Common myeloid progenitor, CD34-positive (primary cell): ENCODE results near the gene SPIN3.
"Not testable (repeated sequence)": the region's sequence is repeated elsewhere in the genome, so short reads cannot be mapped to it uniquely, and the experiment has no call there.

Experiments
- CTCF ChIA-PET: fragments of 350-600 bp; sonication (Branson Sonifier 250); formaldehyde crosslinking; loops from one replicate; lab custom pipeline; 2021; ENCODE audit warnings: antibody characterized with exemption; lab: Charles Lee
- POLR2A ChIA-PET: fragments of 350-600 bp; sonication (Branson Sonifier 250); formaldehyde crosslinking; loops from one replicate; lab custom pipeline; 2021; ENCODE audit warnings: antibody characterized with exemption; lab: Charles Lee
- DNase-seq, 3 donors: peaks; one replicate each; pipeline versions ENCODE4 v3.0.0 to v3.0.0-alpha.2; 2013
- H3K27ac ChIP-seq, 2 experiments: 1 replicate in 1 of 2; 2 replicates in 1 of 2; pipeline ENCODE4 v1.7.0; 2013; ENCODE audit warnings: inconsistent platforms in 2 of 2, low read length in 2 of 2, mild to moderate bottlenecking in 2 of 2, low read depth in 1 of 2, moderate library complexity in 1 of 2; ENCODE audit not compliant: severe bottlenecking in 2 of 2, insufficient read depth in 1 of 2, poor library complexity in 1 of 2
- H3K27me3 ChIP-seq, 5 experiments: replicated peaks in 2 of 5; 1 replicate in 3 of 5; 2 replicates in 2 of 5; pipeline versions ENCODE4 v1.6.1 to v1.7.0; 2013; ENCODE audit warnings: low read length in 4 of 5, mild to moderate bottlenecking in 2 of 5, moderate library complexity in 2 of 5, inconsistent platforms in 1 of 5; ENCODE audit not compliant: insufficient read depth in 5 of 5, control insufficient read depth in 4 of 5
- H3K36me3 ChIP-seq, 4 experiments: 1 replicate in 2 of 4; 2 replicates in 2 of 4; pipeline versions ENCODE4 v1.6.1 to v1.7.0; 2013; ENCODE audit warnings: low read length in 3 of 4, control low read depth in 1 of 4, mild to moderate bottlenecking in 1 of 4; ENCODE audit not compliant: control insufficient read depth in 4 of 4, insufficient read depth in 4 of 4
- H3K4me1 ChIP-seq, 4 experiments: 1 replicate in 3 of 4; 2 replicates in 1 of 4; pipeline versions ENCODE4 v1.6.1 to v1.7.1; 2013; ENCODE audit warnings: low read length in 3 of 4, mild to moderate bottlenecking in 3 of 4, control low read depth in 1 of 4, inconsistent platforms in 1 of 4, moderate library complexity in 1 of 4; ENCODE audit not compliant: control insufficient read depth in 4 of 4, insufficient read depth in 4 of 4; ENCODE audit errors: control extremely low read depth in 1 of 4
- H3K4me3 ChIP-seq, 7 experiments: 1 replicate in 4 of 7; 2 replicates in 3 of 7; pipeline versions ENCODE4 v1.5.1 to v1.7.0; 2013; ENCODE audit warnings: mild to moderate bottlenecking in 7 of 7, low read length in 6 of 7, moderate library complexity in 6 of 7, inconsistent platforms in 2 of 7, low read depth in 2 of 7, control low read depth in 1 of 7; ENCODE audit not compliant: insufficient read depth in 4 of 7, control insufficient read depth in 1 of 7; ENCODE audit errors: extremely low read depth in 1 of 7
- H3K9me3 ChIP-seq, 5 experiments: 1 replicate in 4 of 5; 2 replicates in 1 of 5; pipeline versions ENCODE4 v1.6.1 to v1.7.1; 2013; ENCODE audit warnings: low read length in 4 of 5, mild to moderate bottlenecking in 2 of 5, inconsistent platforms in 1 of 5, low read depth in 1 of 5, moderate library complexity in 1 of 5; ENCODE audit not compliant: control insufficient read depth in 4 of 5, insufficient read depth in 2 of 5; ENCODE audit errors: control extremely low read depth in 1 of 5
- WGBS: methylation state at CpG from one replicate; pipeline ENCODE4 v1.1.5; 2013; ENCODE audit not compliant: insufficient coverage; 5-methylcytosine and 5-hydroxymethylcytosine counted together

Gene SPIN3

GRCh38 chrX:56946201-56946600, 49.1 kb downstream of the SPIN3 start:
- DNase-seq, CTCF ChIA-PET, H3K27ac ChIP-seq, H3K27me3 ChIP-seq, POLR2A ChIA-PET, H3K9me3 ChIP-seq, H3K36me3 ChIP-seq, H3K4me1 ChIP-seq, H3K4me3 ChIP-seq: not testable (repeated sequence)
- 83% methylated on average over 1 of the region's 2 CpGs for WGBS

DNA sequence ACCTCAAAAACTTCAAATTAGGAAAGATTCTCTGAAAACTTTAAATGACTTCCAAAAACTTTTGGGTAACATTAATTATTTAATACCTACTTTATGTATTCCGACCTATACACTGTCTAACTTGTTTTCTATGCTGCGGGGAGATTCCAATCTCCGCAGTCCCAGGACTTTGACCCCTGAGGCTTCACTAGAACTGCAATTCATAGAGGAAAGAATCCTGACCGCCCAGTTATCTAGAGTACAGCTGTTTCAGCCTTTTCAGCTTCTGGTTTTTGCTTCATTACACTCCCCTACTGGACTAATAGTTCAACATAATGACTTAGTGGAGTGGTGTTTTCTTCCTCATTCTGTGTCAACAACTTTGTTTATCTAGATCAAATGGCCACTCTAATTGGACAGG, 50.1 kb downstream of the SPIN3 start:
- H3K36me3 ChIP-seq, H3K9me3 ChIP-seq, H3K4me3 ChIP-seq, DNase-seq, H3K27me3 ChIP-seq, H3K27ac ChIP-seq, CTCF ChIA-PET, POLR2A ChIA-PET, H3K4me1 ChIP-seq: not testable (repeated sequence)
- WGBS: 75% methylated on average over 2 of the region's 4 CpGs

DNA sequence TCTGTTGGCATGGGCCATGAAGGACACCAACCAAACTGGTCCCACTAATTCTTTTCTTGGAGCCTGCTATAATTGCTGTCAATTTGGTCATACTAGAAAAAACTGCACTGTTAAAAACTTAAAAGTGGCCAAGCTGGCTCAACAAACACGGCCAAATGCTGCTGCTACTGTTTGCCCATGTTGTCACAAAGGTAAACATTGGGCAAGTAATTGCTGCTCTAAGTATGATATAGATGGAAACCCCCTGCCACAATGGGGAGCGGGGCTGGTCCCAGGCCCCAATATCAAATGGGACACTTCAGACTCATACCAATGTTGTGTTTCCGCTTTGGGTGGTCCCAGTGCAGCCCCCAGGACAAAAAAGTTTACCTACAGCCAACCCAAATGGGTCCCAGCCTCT, 52.1 kb downstream of the SPIN3 start:
- H3K36me3 ChIP-seq: no peaks in the 10 kb centered on the region
- H3K9me3 ChIP-seq: no peaks in the 10 kb centered on the region
- H3K27ac ChIP-seq: no peak overlapping the region
- WGBS: 67% methylated on average over 2 of the region's 3 CpGs
- no peak overlapping the region for H3K4me3 ChIP-seq
- POLR2A ChIA-PET: no interaction called here
- H3K4me1 ChIP-seq: no peaks in the 10 kb centered on the region
- peaks cover 0 to 8% (median 0%) of the 10 kb centered on the region in 5 experiments for H3K27me3 ChIP-seq
- CTCF ChIA-PET: no interaction called here
- DNase-seq: no peak
